Right lung (tissue), 5 donors: ENCODE measurements around the gene HLA-F. TPM values are rescaled to one million over a fixed set of nuclear protein-coding genes. Genes with fewer than 3 reads are reported as not detected.

Experiments
- DNase-seq, 2 donors: peaks; one replicate each; pipeline ENCODE4 v3.0.0-alpha.2; 2013
- polyA plus RNA-seq, 5 donors: library from polyadenylated mRNA; unstranded; fragments of 120-200 nt; gene quantifications; one replicate each; pipeline versions ENCODE4 v1.2.1 to v1.2.3, GENCODE V29; 2013; ENCODE audit warnings: inconsistent platforms in 1 of 5, low replicate concordance in 1 of 5; ENCODE audit not compliant: insufficient read length in 5 of 5, insufficient read depth in 1 of 5

The HLA-F gene
- polyA plus RNA-seq, 5 donors, result 15.5 to 20.2 (median 18.3) TPM

DNA sequence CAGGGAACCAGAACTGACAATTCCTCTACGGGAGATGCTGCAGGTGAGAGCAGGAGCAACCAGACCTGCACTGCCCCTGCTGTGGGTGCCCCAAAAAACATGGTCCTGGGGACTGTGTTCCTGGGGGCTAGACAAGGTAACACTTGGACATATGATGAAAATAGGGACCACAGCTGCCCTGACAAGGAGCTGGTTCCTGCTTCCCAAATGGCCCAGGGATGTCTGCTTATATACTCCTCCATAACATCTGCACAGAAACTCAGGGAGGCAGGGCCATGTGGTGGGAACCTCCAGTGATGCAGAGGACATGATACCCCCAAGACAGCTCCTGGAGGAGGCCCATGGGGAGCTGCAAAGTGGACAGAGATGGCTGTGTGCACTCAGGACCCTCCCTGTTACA lies 19.8 kb downstream of the HLA-F start:
- DNase-seq, result no peak

GRCh38 chr6:29743568-29743967 lies 20.3 kb downstream of the HLA-F start:
- no peak for DNase-seq

DNA sequence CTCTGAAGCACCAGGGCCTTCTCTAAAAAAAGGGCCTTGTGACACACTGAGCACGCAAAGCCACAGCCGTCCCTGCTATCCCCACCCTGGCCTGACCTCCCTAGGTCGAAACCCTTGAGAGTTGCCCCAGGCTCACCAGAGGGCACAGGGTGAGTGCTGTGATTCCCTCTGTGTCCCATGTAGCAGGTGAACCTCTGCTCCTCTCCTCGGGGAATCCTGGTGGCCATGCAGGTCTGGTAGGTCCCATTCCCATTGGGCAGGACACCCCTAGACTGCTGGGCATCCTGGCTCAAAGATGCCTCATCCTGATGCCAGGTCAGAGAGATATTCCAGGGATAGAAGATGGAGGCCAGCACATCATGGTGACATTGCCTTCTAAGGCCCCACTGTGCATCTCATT lies 20.9 kb downstream of the HLA-F start:
- no peak for DNase-seq

DNA sequence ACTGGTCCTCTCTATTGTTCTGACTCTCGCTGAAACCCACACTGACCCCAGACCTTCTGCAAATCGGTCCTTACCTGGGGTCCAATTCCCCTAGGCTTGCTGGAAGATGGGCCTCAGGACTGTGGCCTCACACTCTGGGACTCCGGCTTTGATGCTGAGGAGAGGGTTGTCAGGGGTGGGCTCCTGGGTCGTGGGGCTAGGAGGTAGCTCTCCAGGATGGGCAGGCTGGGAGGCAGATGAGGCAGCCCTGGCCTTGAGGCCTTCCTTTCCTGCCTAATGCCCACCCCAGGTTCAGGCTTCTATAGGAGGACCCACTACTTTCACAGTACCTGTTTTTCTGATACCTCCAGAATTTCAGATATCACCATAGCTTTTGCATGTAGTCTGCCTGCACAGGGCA lies 21.4 kb downstream of the HLA-F start:
- no peak for DNase-seq

GRCh38 chr6:29745386-29745785 lies 22.2 kb downstream of the HLA-F start:
- DNase-seq, result no peak

DNA sequence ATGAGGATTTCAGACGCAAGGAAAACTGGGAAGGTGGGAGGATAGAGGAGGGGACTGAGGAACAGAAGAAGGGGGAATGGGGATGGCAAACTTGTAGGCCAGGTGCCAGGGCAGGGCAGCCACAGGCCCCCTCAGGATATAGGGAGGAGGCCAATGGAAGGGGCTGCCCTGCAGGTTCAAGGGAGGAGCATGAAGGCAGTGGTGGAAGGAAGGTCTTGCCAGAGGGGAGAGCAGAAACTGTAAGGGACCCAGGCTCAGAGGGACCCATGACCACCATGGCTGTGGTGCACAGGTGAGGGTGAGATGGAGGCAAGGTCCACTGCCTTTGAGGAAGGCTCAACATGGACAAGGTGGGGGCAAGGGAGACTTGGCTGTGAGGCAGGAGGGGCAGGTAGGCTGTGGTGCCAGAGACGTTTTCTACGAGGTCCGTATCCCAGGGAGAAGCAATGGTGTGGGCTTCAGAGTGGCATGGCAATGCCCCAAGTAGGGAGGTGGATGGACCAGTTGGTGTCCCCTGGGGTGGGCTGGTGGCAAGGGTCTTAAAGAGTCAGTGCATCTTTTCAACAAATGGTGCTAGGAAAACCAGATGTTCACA lies 22.7 kb downstream of the HLA-F start:
- no peak for DNase-seq

- no peak for DNase-seq
Measured at GRCh38 chr6:29746846-29747687, 23.8 kb downstream of the HLA-F start.

- DNase-seq, result no peak
Measured at GRCh38 chr6:29747688-29748250, 24.5 kb downstream of the HLA-F start.

- peak; percentile 79 to 86 for DNase-seq
Measured at GRCh38 chr6:29748391-29749307, 25.4 kb downstream of the HLA-F start.

GRCh38 chr6:29749308-29749662 lies 26.1 kb downstream of the HLA-F start:
- DNase-seq, result no peak

- no peak for DNase-seq
Measured at GRCh38 chr6:29749668-29750067, 26.4 kb downstream of the HLA-F start.

- DNase-seq, result no peak
Measured at GRCh38 chr6:29750709-29751108, 27.5 kb downstream of the HLA-F start.

DNA sequence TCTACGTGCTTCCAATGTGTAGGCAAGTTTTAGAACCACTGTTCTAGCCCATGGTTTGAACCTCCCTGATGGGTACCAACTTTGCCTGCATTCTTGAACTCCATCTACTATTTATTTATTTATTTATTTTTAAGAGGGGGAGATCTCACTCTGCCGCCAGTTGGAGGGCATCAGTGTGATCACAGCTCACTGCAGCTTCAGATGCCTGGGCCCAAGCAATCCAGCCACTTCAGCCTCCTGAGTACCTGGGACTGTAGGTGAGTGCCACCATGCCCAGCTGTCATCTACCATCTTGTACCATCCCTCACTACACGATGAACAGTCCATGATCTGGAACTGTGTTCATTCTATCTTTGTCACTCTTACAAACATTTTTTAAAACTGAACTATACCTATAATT lies 28.2 kb downstream of the HLA-F start:
- DNase-seq, result no peak

DNA sequence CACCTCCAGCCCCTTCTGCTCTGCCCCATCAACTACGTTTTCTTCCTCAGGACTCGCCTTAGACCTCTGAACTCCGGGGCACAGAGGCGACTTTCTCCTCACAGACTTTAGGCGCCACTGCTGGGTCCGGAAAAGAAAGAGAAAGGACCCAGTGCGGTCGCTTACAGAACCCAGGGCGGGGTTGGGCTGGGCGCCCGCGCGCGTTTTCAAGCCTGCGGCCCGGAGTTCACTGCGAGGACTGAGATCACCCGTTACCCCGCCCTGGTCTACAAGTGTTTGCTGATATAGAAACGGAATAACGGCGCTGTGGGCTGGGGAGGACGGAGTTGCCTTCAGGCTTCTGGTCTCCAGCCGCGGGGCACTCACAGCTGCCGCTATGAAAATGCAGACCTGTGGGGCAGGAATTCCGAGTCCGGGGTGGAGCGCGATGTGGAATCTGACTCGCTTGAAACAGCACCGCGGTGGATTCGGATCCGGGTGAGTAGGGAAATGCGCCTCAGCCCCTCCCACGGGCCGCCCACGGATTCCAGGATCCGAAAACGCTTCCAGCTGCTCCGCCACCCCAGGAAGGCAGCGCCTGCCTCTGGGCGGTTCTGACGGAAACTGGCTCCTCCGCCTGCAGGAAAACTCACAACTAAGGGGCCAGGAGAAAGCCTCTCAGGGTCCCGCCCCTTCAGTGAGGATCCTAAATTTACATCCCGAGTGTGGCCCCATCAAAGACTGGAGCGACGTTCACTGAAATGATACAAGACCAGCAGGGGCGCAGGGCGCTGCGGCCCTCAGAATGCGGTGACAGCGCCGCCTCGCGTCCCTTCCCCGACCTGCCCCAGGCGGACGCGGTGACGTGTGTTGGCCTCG lies 29.4 kb downstream of the HLA-F start:
- peak; percentile 77 to 89 for DNase-seq

GRCh38 chr6:29753309-29753644 lies 30.0 kb downstream of the HLA-F start:
- DNase-seq, result no peak

GRCh38 chr6:29755295-29755871 lies 32.1 kb downstream of the HLA-F start:
- DNase-seq, result no peak

DNA sequence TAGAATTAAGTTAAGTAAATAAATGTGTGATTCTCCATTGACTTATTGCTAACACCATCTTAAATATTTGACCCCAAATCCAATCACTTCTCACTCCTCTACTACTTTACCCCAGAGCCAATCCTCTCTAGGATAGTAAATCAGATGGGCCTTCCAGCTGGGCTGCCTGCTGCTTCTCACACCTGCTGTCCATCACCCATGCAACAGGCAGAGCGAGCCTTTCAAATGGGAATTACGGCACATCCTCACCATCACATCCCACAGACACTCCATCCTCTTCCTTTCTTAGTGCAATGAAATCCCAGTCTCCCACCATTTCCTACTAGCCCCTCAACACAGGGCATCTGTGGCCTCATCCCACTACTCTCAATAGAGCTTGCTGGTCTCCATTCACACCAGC lies 34.0 kb downstream of the HLA-F start:
- DNase-seq, result no peak

DNA sequence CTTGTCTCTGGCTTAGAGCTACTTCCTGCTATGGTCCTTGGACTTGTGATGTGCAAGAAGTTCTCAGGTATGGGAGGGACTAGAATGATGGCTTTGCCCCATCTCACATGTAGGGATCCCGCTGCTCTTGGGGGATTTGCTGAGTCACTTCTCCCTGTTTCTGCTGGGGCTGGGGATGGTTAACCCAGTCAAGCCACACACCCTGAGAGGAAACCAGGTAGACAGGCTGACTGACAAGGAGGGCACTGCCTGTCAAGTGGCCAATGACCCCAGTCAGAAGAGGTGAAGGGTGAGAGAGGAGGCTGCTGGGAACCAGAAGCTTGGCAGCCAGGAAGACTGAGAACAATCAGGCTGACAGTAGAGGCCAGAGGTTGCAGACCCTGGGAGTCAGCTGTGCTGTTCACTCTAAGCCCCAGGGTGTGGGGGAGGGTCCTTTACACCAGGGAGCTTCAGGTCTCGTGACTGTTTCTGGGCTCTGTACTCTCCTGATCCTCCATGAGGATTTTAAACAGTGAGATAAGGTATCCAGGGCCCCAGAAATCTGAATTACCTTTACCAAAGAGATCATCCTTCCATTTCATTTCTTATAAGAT lies 34.6 kb downstream of the HLA-F start:
- DNase-seq, result no peak

DNA sequence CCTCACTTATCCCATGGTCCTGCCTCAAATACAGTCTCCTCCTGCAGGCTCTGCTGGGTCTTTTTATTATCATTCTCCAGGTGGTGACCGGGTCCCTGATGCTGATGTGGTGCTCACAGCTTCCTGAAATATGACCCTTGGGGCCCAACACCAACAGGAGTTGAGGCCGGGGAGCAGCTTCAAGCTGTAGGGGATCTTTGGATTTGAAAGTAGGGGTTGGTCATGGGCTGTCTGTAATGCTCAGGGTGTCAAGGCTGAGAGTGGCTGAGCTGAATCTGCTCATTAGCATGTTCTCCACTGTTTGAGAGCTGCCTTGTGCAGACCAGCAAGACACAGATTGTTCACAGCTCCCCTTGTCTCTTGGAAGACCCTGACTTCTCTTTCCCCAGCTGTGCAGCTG lies 35.5 kb downstream of the HLA-F start:
- DNase-seq, result no peak

GRCh38 chr6:29759457-29759856 lies 36.2 kb downstream of the HLA-F start:
- DNase-seq, result no peak

GRCh38 chr6:29760328-29760727 lies 37.1 kb downstream of the HLA-F start:
- no peak for DNase-seq
